Right ventricle myocardium inferior (tissue), 1 donor: Measurements from ENCODE around the gene CDC37L1. TPM values are rescaled to one million over a fixed set of nuclear protein-coding genes. Genes with fewer than 3 reads are reported as not detected.
"Not testable (repeated sequence)": the region's sequence is repeated elsewhere in the genome, so short reads cannot be mapped to it uniquely, and the experiment has no call there.

Experiments used
- ATAC-seq: fragments of 200-7000 bp; cut with Tn5 transposase; one replicate; pipeline ENCODE4 v1.9.1; 2020; ENCODE audit warnings: mild to moderate bottlenecking, moderate library complexity
- DNase-seq: peaks from one replicate; pipeline ENCODE4 v3.0.0; 2021; ENCODE audit errors: missing footprints
- intact Hi-C: fragments of 100-400 bp; cut with DNase I; formaldehyde crosslinking; loops from one replicate; pipeline ENCODE4 v1.11.0; 2022
- long read RNA-seq: library from polyadenylated mRNA; unstranded; transcript quantifications from one replicate; pipeline ENCODE4 v2.0.0, GENCODE V29; 2021
- total RNA-seq: library from RNA; stranded (reverse); fragmentation: NEBNext Ultra II Directional; extraction: Animal tissue kit (Norgen Biotek cat#: 25700); gene quantifications from one replicate; pipeline ENCODE4 v1.2.1, GENCODE V29; 2021
- donor health status: DM: no; HTN: yes; CAD: no; lungs with severe emphysema.

Gene CDC37L1
- total RNA-seq, result 42.1 TPM
- long read RNA-seq, transcript CDC37L1-201 (7 exons, 3,502 nt), result major isoform, 22 of 22 reads
- long read RNA-seq, partial matches to known transcripts, result 0 of 22 reads
- long read RNA-seq, other reads (novel, unspliced or antisense), result 0 of 22 reads

DNA sequence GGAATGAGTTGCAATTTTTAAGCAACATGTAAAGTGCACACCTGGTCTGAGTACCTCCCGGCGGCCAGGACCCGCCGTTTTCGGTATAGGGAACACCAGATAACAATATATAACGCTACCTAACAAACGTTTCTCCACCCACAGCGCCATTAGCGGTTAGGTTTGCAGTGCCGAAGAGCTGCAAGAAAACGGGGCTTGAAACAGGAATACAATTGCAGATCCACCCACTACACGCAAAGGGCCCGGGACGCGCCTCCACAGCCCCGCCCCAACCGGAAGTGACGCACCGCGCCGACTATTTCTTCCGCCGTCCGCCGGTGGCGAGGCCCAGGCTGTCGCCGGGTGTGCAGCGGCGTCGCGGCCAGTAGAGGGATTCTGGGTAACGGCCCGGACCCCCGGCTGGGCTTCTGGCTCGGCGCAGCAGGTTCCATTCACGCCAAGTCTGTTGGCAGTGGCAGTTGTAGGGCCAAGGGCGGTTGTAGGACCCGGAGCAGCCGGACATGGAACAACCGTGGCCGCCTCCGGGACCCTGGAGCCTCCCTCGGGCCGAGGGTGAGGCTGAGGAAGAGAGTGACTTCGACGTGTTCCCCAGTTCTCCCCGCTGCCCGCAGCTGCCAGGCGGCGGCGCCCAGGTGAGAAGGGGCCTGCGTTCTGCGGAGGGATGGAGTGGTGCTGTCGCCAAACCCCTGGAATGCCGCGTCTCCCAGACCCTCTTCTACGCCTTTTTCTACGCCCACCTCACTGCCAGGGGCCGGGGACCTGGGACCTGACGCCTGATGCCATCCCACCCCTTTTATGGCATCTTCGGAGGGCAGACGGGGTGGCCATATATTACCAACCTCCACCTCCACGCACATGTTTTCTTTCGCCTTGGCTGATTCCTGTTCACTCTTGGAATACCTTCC lies at the start of gene CDC37L1:
Gene CDC37L1, plus strand, starts transcription at position 302 of the 905 bp plus-strand sequence. Its CDS starts 199 bp downstream, at position 501.
- intact Hi-C loops, result loop anchor here (5.0 to 10.0 kb wide), 2 partner anchors 63 to 305 kb away; partner anchors contain the start of genes AK3 and JAK2
- ATAC-seq, result peak; percentile 99
- DNase-seq, result peak; percentile 99

- intact Hi-C loops, result no loop called here
- no peak for ATAC-seq
Measured at GRCh38 chr9:4630836-4631235, 48.5 kb upstream of the CDC37L1 start.

GRCh38 chr9:4638968-4639367 lies 40.4 kb upstream of the CDC37L1 start:
- ATAC-seq, result no peak
- no peak for DNase-seq
- intact Hi-C loops, result no loop called here

More at GRCh38 chr9:4630836-4631235, 48.5 kb upstream of the CDC37L1 start:
- DNase-seq, result no peak

- no peak for ATAC-seq
- intact Hi-C loops, result no loop called here
Measured at GRCh38 chr9:4639420-4639819, 39.9 kb upstream of the CDC37L1 start.

GRCh38 chr9:4640027-4640426 lies 39.3 kb upstream of the CDC37L1 start:
- DNase-seq, result no peak
- intact Hi-C loops, result loop anchor here (2.0 kb wide), 1 partner anchor 257 kb away; no protein-coding TSS in a partner anchor
- ATAC-seq, result no peak

More at GRCh38 chr9:4639420-4639819, 39.9 kb upstream of the CDC37L1 start:
- no peak for DNase-seq

- no peak for ATAC-seq
- no peak for DNase-seq
- intact Hi-C loops, result no loop called here
Measured at GRCh38 chr9:4642351-4642750, 37.0 kb upstream of the CDC37L1 start.

DNA sequence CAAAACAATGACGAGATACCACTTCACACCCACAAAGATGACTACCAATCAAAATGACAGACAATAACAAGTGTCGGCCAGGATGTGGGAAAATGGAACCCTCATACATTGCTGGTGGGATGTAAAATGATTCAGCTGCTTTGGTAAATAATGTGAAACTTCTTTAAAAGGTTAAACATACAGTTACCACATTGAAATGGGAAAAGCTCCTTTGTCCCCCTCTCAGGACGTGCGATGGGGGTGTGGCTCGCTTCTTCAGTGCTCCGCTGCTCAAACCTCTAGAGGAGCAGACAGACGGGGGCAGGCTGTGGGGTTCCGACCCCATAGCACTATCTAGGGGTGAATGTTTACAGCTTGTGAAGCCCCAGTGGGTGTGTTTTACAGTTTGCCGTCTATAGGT lies 25.3 kb upstream of the CDC37L1 start:
- intact Hi-C loops, result no loop called here
- ATAC-seq (no peak), DNase-seq (no peak)

DNA sequence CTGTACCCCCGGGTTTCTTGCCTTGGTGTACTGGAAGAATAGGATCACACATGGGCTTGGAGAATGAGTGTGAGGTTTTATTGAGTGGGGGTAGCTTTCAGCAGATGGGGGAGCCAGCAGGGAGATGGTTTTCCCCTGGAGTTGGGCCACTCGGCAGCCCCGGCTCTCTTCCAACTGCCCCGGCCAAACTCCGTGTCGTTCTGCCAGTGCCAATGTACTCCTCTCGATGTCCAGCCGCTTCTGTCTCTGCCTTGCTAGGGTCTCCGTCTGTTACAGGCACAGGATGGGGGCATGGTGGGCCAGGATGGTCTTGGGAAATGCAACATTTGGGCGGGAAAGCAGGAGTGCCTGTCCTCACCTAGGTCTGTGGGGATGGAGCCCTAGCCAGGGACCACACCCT lies 24.8 kb upstream of the CDC37L1 start:
- intact Hi-C loops, result no loop called here
- ATAC-seq (no peak), DNase-seq (no peak)

- ATAC-seq, intact Hi-C loops, DNase-seq: not testable (repeated sequence)
Measured at GRCh38 chr9:4656196-4656595, 23.2 kb upstream of the CDC37L1 start.

- ATAC-seq, result no peak
- DNase-seq, result no peak
- intact Hi-C loops, result no loop called here
Measured at GRCh38 chr9:4656621-4657020, 22.7 kb upstream of the CDC37L1 start.

GRCh38 chr9:4657426-4658159 lies 21.8 kb upstream of the CDC37L1 start:
- DNase-seq (no peak), ATAC-seq (no peak)
- intact Hi-C loops, result no loop called here

- not testable (repeated sequence) for ATAC-seq, DNase-seq
- intact Hi-C loops, result loop anchor here (10.0 kb wide), 1 partner anchor 1136 kb away; the partner anchor contains the start of gene RFX3
Measured at GRCh38 chr9:4660665-4661064, 18.7 kb upstream of the CDC37L1 start.

GRCh38 chr9:4661165-4661564 lies 18.2 kb upstream of the CDC37L1 start:
- ATAC-seq (no peak), DNase-seq (no peak)

GRCh38 chr9:4661611-4662010 lies 17.8 kb upstream of the CDC37L1 start:
- no peak for DNase-seq
- ATAC-seq, result no peak
- intact Hi-C loops, result loop anchor here (2.0 to 10.0 kb wide), 2 partner anchors 79 to 1137 kb away; partner anchors contain the start of genes AK3 and RFX3

More at GRCh38 chr9:4661165-4661564, 18.2 kb upstream of the CDC37L1 start:
- intact Hi-C loops, result loop anchor here (10.0 kb wide), 1 partner anchor 1136 kb away; the partner anchor contains the start of gene RFX3

- intact Hi-C loops, result loop anchor here (2.0 to 10.0 kb wide), 2 partner anchors 78 to 1138 kb away; partner anchors contain the start of genes AK3 and RFX3
- ATAC-seq (peak; percentile 97), DNase-seq (peak; percentile 93)
Measured at GRCh38 chr9:4662108-4662988, 17.0 kb upstream of the CDC37L1 start, which contains the start of gene PLPP6. Gene PLPP6 (plus strand): TSS chr9:4662294. CDS start chr9:4662376, 82 bp downstream.

GRCh38 chr9:4662989-4663792 lies 16.2 kb upstream of the CDC37L1 start:
- intact Hi-C loops, result loop anchor here (2.0 to 10.0 kb wide), 2 partner anchors 78 to 1138 kb away; partner anchors contain the start of genes AK3 and RFX3
- ATAC-seq (peak; percentile 3), DNase-seq (no peak)

- DNase-seq (no peak), ATAC-seq (no peak)
- intact Hi-C loops, result loop anchor here (2.0 to 10.0 kb wide), 2 partner anchors 77 to 1139 kb away; partner anchors contain the start of genes AK3 and RFX3
Measured at GRCh38 chr9:4663956-4664355, 15.4 kb upstream of the CDC37L1 start.
